ENCODE measurements around the gene MAS1. TPM values are rescaled to one million over a fixed set of nuclear protein-coding genes. Genes with fewer than 3 reads are reported as not detected.
"Not testable (repeated sequence)": the region's sequence is repeated elsewhere in the genome, so short reads cannot be mapped to it uniquely, and the experiment has no call there.

Gene MAS1
- total RNA-seq, result not detected
- long read RNA-seq, result 0 reads

DNA sequence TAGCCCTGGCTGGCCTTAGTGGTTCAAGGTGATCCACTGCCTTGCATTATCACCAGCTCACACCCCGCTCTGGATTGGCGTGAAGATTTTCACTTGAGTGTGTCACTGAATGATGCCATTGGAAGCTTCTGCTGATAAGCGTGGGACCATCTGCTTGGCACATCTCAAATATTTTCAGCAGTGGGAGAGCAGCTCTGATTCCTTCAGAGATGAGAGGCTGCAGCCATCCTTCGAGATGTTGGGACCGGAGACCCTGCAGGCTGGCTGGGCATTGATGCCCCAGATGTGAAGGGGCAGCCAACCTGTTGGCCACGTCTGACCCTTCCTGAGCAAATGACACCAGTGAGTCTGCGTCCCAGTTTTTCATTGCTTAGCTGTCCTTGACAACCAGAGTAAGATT lies at the start of gene MAS1:
Gene MAS1 (plus strand): TSS at position 197 of the 400 bp plus-strand sequence. CDS start 15,968 bp downstream, outside the sequence.
- TF ChIP-seq, protein P1, sequence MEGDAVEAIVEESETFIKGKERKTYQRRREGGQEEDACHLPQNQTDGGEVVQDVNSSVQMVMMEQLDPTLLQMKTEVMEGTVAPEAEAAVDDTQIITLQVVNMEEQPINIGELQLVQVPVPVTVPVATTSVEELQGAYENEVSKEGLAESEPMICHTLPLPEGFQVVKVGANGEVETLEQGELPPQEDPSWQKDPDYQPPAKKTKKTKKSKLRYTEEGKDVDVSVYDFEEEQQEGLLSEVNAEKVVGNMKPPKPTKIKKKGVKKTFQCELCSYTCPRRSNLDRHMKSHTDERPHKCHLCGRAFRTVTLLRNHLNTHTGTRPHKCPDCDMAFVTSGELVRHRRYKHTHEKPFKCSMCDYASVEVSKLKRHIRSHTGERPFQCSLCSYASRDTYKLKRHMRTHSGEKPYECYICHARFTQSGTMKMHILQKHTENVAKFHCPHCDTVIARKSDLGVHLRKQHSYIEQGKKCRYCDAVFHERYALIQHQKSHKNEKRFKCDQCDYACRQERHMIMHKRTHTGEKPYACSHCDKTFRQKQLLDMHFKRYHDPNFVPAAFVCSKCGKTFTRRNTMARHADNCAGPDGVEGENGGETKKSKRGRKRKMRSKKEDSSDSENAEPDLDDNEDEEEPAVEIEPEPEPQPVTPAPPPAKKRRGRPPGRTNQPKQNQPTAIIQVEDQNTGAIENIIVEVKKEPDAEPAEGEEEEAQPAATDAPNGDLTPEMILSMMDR (IDR thresholded peaks at IDR 0.05), result no peak
- no peak for DNase-seq
- intact Hi-C loops (cut with DNase I), result no loop called here
- Histone ChIP-seq H3K4me1 (no peaks in the 10 kb centered on the region), H3K27ac (no peak within 1 kb of the TSS), H3K27me3 (peaks cover 9% of the 10 kb centered on the region), H3K4me3 (no peak within 1 kb of the TSS), H3K36me3 (no peaks in the 10 kb centered on the region), H3K9me3 (no peaks in the 10 kb centered on the region)
- no peak for ATAC-seq

DNA sequence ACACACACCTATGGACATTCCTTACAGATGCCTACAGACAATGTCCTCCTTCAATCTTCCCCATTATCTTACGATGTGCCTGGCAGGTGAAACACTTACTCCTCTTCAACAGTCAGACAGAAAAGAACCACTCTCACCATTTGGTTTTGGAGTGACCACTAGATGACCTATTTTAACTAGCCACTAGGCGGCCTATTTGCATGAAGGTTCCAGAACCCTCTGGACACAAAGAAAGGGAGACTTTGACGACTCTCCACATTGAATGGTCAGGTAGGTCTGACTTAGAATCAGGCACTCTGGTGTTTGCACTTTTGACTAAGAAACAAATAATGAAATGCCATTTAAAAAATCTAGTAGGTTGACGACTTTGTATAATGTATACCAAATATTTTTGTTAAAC lies 48.8 kb upstream of the MAS1 start:
- TF ChIP-seq, protein P1 (IDR thresholded peaks at IDR 0.05), result peak; percentile 26

DNA sequence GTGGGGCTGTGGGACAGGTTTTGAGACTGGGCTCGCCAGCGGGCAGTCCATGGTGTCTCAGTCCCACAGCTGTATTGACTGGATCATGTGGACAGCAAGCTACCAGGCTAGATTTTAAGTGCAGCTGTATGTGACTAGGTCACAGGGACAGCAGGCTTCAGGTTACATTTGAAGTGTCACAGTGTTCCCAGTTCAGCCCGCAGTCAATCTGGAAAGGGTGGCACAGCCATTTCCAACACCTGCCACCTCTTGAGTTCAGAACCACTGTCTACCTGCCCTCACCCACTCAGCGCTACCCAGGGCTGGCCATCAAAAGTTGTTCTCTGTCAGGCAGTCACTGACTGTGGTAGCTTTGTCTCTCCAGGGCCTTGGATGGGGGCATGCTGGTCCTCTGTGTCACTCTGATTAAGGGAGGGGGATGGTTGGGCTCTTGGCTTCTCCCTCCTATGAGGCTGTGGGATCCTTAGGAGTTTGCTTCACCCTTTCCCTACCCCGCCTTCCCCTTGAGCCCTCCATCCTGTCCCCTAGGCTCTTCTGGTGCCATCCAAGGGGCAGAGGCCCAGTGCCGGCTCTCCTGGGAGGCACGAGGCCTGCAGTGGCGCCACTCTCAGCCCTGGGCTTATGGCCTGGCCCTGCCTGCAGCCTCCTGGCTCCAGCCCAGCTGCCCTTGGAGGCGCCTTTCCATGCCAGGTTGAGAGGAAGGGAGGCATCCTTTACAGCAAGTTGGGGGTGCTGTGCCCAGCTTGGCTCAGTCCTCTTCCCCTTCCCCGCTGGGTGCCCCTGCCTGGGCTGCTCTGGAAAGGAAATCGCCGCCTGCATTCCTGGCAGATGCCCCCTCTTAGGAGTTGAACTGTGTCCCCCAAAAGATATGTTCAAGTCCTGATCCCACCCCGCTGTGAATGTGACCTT lies 45.8 kb upstream of the MAS1 start:
- Histone ChIP-seq H3K27me3 (no peaks in the 10 kb centered on the region), H3K9me3 (no peaks in the 10 kb centered on the region), H3K4me3 (no peak overlapping the region), H3K27ac (no peak overlapping the region), H3K4me1 (no peaks in the 10 kb centered on the region), H3K36me3 (no peaks in the 10 kb centered on the region)
- TF ChIP-seq, protein P1 (IDR thresholded peaks at IDR 0.05), result no peak
- peak; percentile 48 for ATAC-seq
- DNase-seq, result no peak
- intact Hi-C loops (cut with DNase I), result no loop called here

More for the DNA sequence above, 48.8 kb upstream of the MAS1 start:
- H3K27me3 ChIP-seq, result no peaks in the 10 kb centered on the region
- H3K36me3 ChIP-seq, result no peaks in the 10 kb centered on the region
- ATAC-seq, result peak; percentile 12
- H3K27ac ChIP-seq, result no peak overlapping the region
- intact Hi-C loops (cut with DNase I), result no loop called here
- no peak overlapping the region for H3K4me3 ChIP-seq
- DNase-seq, result no peak
- H3K4me1 ChIP-seq, result no peaks in the 10 kb centered on the region
- H3K9me3 ChIP-seq, result no peaks in the 10 kb centered on the region

DNA sequence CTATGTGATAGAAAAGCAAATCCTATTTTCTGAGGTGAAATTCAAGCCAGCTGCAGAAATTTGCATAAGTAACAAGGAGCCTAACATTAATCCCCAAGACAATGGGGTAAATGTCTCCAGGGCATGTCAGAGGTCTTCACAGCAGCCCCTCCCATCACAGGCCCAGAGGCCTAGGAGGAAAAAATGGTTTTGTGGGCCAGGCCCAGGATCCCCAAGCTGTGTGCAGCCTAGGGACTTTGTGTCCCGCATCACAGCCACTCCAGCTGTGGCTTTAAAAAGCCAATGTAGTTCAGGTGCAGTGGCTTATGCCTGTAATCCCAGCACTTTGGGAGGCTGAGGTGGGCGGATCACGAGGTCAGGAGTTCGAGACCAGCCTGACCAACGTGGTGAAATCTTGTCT lies 42.2 kb upstream of the MAS1 start:
- ATAC-seq; H3K4me1 ChIP-seq; H3K4me3 ChIP-seq; DNase-seq; H3K27ac ChIP-seq; H3K36me3 ChIP-seq; H3K9me3 ChIP-seq; H3K27me3 ChIP-seq; intact Hi-C loops (cut with DNase I): not testable (repeated sequence)

DNA sequence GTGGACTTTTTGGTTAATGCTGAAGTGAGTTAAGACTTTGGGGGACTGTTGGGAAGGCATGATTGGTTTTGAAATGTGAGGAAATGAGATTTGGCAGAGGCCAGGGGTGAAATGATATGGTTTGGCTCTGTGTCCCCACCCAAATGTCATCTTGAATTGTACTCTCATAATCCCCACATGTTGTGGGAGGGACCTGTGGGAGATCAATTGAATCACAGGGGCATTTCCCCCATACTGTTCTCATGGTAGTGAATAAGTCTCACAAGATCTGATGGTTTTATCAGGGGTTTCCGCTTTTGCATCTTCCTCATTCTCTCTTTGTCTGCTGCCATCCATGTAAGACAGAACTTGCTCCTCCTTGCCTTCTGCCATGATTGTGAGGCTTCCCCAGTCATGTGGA lies 40.9 kb upstream of the MAS1 start:
- intact Hi-C loops (cut with DNase I); DNase-seq; H3K4me3 ChIP-seq; H3K27me3 ChIP-seq; H3K36me3 ChIP-seq; H3K4me1 ChIP-seq; H3K27ac ChIP-seq; H3K9me3 ChIP-seq; ATAC-seq: not testable (repeated sequence)

DNA sequence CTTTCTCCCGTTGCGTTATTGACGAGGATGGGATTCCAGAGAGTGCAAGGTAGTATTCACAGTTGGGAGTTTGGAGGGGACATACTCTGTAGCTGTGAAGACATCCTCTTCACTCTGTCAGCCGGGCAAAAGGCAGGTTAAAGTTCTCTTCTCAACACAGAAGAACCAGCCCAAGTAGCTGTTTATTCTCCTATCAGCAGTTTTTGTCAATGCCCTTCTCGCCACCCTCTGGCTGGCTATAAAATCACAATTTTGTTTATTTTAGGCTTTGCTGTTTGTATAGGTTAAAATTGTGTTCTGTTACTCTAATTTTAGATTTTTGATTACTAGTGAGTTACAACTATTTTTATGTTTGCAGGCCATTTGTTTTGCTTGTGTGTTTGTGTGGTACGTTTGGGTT lies 37.9 kb upstream of the MAS1 start:
- intact Hi-C loops (cut with DNase I), result no loop called here
- no peak overlapping the region for H3K27ac ChIP-seq
- H3K36me3 ChIP-seq, result no peaks in the 10 kb centered on the region
- H3K4me1 ChIP-seq, result no peaks in the 10 kb centered on the region
- ATAC-seq (peak; percentile 41), DNase-seq (no peak)
- H3K27me3 ChIP-seq, result no peaks in the 10 kb centered on the region
- no peaks in the 10 kb centered on the region for H3K9me3 ChIP-seq
- H3K4me3 ChIP-seq, result no peak overlapping the region
- TF ChIP-seq, protein P1 (IDR thresholded peaks at IDR 0.05), result peak; percentile 31
